ENCODE data around the gene MDP1.
"Not testable (repeated sequence)": the region's sequence is repeated elsewhere in the genome, so short reads cannot be mapped to it uniquely, and the experiment has no call there.

Gene MDP1

GRCh38 chr14:24226473-24226872 lies 10.6 kb upstream of the MDP1 start:
- DNase-seq, result no peak

DNA sequence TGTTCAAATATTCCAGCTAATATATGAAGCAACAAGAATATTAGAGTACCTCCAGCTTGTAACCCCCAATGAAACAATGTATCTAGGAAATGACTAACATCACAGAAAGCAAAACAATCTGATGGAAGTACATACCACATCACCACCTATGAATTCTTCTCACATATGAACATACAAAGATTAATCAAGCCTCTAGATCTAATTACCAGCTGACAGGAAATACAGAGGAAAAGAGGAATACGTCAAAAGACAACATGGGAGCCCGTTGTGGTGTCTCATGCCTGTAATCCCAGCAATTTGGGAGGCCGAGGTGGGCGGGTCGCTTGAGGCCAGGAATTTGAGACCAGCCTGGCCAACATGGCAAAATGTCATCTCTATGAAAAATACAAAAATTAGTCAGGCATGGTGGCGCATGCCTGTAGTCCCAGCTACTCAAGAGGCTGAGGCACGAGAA lies 8.8 kb upstream of the MDP1 start:
- no peak for DNase-seq

GRCh38 chr14:24222987-24223386 lies 7.1 kb upstream of the MDP1 start:
- not testable (repeated sequence) for DNase-seq

DNA sequence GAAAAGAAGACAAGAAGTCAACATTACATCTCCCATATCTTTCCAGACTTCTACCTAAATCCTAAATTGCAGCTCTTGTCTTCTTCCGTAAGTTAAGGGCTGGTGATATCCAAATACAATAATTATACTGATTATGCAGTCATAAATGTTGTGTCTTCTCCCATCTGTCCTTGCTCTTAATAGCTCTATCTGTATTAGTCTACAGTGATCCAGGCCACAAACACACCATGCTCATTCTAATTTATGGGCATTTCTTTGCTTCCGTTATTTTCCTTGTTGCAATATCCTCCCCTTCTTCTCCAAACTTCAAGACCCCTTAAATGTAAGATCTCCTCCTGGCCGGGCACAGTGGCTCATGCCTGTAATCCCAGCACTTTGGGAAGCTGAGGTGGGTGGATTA lies 3.7 kb upstream of the MDP1 start:
- no peak for DNase-seq

DNA sequence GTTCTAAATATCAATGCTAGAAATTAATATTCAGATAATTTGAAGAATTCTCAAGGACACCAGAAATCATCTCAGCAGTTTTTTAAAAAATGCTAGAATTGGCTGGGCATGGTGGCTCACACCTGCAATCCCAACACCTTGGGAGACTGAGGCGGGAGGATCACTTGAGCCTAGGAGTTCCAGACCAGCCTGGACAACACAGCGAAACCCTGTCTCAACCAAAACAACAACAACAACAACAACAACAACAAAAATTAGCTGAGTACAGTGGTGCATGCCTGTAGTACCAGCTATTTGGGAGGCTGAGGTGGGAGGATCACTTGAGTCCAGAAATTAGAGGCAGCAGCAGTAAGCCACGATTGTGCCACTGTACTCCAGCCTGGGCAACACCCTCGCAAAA lies 3.2 kb upstream of the MDP1 start:
- DNase-seq, result no peak

DNA sequence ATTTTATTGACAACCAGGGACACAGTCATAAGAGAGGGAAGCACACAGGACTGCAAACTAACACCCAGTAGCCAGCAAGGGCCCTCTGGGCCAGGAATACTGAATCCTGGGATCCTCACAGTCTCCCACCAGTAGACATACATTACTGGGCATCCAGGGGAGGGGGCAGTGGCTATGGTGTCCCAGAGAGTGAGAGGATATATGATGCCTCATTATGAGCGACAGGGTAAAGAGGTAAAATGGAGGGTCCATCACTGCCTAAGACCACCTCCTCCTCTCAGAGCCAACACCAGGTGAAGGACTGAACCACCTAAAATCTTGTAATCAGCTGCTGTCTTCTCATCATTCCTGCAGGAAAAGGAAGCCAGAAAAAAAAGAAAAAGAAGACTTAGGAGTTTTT lies 1.0 kb upstream of the MDP1 start:
- DNase-seq, result not testable (repeated sequence)

GRCh38 chr14:24216345-24216699 lies 456 bp upstream of the MDP1 start:
- DNase-seq, result no peak

- DNase-seq, result no peak
These were observed 1.8 kb downstream of the MDP1 start for GRCh38 chr14:24213866-24214662.

GRCh38 chr14:24212924-24213865 lies 2.7 kb downstream of the MDP1 start, which contains the start of gene CHMP4A:
Gene CHMP4A, minus strand, starts transcription at chr14:24213488. Its CDS starts 49 bp downstream, at chr14:24213439.
- peak; percentile 95 for DNase-seq

- DNase-seq, result no peak
These were observed 4.6 kb downstream of the MDP1 start for GRCh38 chr14:24211311-24211710.

DNA sequence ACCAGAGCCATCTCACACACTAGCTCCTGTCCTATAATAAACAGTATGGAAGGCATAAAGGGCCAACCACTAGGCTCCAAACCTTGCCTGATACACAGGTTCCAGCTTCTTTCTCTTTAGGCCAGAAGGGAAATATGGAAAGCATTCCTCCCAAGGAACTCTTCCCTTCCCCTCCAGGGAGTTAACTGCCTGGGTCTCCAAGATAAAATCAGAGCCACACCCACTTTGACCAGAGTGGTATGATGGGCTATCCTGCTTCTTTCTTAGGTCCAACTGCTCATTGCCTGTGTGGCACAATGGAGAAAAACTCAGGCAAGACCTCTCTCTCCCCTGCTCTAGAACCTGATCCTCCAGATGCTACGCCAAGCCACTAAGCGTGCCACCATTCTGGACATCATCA lies 8.2 kb downstream of the MDP1 start:
- DNase-seq, result no peak

- no peak for DNase-seq
These were observed 8.7 kb downstream of the MDP1 start for GRCh38 chr14:24207104-24207551.

- no peak for DNase-seq
These were observed 9.4 kb downstream of the MDP1 start for GRCh38 chr14:24206260-24207103.

- no peak for DNase-seq
These were observed 11.4 kb downstream of the MDP1 start for GRCh38 chr14:24204163-24205146.

GRCh38 chr14:24203249-24203886 lies 12.5 kb downstream of the MDP1 start:
- DNase-seq, result not testable (repeated sequence)

DNA sequence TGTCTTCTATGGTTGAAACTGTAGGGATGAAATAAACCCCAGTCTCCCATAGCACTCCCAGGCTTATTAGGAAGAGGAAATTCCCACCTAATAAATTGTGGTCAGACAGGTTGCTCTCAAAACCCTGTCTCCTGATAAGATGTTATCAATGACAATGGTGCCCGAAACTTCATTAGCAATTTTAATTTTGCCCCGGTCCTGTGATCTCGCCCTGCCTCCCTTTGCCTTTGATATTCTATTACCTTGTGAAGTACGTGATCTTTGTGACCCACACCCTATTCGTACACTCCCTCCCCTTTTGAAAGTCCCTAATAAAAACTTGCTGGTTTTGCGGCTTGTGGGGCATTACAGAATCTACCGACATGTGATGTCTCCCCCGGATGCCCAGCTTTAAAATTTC lies 13.3 kb downstream of the MDP1 start:
- DNase-seq, result not testable (repeated sequence)

DNA sequence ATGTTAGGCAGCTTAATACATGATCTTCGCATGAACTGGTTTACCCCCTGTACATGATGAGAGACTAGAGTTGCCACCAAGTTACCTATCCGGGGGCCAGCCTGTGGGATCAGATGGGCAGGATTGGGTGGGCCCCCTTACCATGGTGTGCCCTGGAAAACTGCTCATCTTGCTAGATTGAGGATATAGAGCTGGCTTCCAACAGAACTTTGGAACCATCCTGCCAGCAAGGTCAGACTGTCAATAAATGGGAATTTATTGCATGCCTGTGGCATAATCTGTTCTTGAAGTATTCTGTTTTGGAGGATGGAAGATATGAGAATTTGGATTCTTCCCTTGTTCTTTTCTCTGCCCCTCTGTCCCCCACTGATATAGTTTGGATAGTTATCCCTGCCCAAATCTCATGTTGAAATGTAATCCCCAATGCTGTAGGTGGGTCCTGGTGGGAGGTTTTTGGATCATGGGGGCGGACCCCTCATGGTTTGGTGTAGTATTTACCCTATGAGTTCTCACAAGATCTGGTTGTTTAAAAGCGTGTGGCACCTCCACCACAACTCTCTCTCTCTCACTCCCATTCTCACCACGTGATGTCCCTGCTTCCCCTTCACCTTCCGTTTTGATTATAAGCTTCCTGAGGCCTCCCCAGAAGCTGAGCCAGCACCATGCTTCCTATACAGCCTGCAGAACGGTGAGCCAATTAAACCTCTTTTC lies 16.9 kb downstream of the MDP1 start:
- no peak for DNase-seq

DNA sequence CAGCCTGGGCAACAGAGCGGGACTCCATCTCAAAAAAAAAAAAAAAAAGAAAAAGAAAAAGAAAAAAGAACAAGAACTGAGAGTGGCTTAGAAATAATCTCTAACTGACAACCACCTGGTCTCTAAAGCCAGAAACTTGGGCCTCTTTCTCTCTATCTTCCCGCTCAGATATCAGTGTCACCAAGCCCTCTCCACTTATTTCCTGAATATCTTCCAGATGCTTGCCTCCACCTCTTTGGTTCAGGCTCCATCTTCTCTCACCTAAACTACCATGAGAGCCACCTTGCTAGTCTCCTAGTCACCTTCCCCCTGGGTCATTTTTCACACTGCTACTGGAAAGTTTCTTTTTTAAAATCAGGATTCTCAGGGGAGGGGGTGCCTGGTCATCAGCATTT lies 18.8 kb downstream of the MDP1 start:
- DNase-seq, result no peak

- DNase-seq, result no peak
These were observed 19.5 kb downstream of the MDP1 start for GRCh38 chr14:24196071-24197055.

Measured in NCI-H1694 treated with DMSO at 0.1 percent for 48 hours (cell line).